ENCODE results near the gene LTC4S.

DNA sequence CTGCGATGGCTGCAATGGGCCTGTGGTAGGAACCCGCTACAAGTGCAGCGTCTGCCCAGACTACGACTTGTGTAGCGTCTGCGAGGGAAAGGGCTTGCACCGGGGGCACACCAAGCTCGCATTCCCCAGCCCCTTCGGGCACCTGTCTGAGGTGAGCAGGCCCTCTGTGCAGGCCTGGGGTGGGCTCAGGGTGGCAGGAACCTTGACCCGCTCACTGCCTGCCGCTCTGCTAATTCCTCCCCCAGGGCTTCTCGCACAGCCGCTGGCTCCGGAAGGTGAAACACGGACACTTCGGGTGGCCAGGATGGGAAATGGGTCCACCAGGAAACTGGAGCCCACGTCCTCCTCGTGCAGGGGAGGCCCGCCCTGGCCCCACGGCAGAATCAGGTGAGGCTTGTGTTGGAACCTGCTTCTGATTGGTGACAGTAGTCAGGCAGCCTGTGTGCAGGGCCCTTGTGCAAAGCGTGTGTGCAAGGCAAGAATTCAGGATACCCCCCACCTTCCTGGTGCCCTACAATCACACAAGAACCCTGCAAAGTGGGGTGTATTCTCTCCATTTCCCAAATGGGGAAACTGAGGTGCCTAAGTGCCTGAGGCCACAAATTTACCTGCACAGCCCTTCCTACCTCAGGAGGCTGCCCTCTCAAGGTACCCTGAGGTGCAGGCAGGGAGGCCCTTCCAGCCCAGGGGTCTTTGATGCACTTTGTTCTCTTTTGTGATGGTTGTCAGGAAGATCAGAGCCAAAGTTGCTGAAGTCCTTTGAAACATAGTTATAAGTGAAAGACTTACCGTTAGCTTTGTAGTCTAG, 30.4 kb downstream of the LTC4S start:
- TF ChIP-seq, protein P1, sequence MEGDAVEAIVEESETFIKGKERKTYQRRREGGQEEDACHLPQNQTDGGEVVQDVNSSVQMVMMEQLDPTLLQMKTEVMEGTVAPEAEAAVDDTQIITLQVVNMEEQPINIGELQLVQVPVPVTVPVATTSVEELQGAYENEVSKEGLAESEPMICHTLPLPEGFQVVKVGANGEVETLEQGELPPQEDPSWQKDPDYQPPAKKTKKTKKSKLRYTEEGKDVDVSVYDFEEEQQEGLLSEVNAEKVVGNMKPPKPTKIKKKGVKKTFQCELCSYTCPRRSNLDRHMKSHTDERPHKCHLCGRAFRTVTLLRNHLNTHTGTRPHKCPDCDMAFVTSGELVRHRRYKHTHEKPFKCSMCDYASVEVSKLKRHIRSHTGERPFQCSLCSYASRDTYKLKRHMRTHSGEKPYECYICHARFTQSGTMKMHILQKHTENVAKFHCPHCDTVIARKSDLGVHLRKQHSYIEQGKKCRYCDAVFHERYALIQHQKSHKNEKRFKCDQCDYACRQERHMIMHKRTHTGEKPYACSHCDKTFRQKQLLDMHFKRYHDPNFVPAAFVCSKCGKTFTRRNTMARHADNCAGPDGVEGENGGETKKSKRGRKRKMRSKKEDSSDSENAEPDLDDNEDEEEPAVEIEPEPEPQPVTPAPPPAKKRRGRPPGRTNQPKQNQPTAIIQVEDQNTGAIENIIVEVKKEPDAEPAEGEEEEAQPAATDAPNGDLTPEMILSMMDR (conservative IDR thresholded peaks at IDR 0.05; ENCODE audit: low read depth in 2 of 2): no peak
- TF ChIP-seq EZH2 (IDR thresholded peaks at IDR 0.05; ENCODE audit: low read depth, unreplicated experiment) (no peak), POLR2AphosphoS5 (IDR thresholded peaks at IDR 0.05; ENCODE audit: low read depth) (no peak), EZH2phosphoT487 (IDR thresholded peaks at IDR 0.05; ENCODE audit: unreplicated experiment) (no peak), ZNF114 (CRISPR knock-in tag; IDR thresholded peaks at IDR 0.05) (no peak), JUNB (IDR thresholded peaks at IDR 0.05; ENCODE audit: unreplicated experiment) (no peak), CREB1 (CRISPR knock-in tag; IDR thresholded peaks at IDR 0.05; ENCODE audit: low read depth) (no peak)
- TF ChIP-seq, protein P2, sequence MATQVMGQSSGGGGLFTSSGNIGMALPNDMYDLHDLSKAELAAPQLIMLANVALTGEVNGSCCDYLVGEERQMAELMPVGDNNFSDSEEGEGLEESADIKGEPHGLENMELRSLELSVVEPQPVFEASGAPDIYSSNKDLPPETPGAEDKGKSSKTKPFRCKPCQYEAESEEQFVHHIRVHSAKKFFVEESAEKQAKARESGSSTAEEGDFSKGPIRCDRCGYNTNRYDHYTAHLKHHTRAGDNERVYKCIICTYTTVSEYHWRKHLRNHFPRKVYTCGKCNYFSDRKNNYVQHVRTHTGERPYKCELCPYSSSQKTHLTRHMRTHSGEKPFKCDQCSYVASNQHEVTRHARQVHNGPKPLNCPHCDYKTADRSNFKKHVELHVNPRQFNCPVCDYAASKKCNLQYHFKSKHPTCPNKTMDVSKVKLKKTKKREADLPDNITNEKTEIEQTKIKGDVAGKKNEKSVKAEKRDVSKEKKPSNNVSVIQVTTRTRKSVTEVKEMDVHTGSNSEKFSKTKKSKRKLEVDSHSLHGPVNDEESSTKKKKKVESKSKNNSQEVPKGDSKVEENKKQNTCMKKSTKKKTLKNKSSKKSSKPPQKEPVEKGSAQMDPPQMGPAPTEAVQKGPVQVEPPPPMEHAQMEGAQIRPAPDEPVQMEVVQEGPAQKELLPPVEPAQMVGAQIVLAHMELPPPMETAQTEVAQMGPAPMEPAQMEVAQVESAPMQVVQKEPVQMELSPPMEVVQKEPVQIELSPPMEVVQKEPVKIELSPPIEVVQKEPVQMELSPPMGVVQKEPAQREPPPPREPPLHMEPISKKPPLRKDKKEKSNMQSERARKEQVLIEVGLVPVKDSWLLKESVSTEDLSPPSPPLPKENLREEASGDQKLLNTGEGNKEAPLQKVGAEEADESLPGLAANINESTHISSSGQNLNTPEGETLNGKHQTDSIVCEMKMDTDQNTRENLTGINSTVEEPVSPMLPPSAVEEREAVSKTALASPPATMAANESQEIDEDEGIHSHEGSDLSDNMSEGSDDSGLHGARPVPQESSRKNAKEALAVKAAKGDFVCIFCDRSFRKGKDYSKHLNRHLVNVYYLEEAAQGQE (IDR thresholded peaks at IDR 0.05; ENCODE audit: unreplicated experiment): no peak
- TF ChIP-seq, protein P3, sequence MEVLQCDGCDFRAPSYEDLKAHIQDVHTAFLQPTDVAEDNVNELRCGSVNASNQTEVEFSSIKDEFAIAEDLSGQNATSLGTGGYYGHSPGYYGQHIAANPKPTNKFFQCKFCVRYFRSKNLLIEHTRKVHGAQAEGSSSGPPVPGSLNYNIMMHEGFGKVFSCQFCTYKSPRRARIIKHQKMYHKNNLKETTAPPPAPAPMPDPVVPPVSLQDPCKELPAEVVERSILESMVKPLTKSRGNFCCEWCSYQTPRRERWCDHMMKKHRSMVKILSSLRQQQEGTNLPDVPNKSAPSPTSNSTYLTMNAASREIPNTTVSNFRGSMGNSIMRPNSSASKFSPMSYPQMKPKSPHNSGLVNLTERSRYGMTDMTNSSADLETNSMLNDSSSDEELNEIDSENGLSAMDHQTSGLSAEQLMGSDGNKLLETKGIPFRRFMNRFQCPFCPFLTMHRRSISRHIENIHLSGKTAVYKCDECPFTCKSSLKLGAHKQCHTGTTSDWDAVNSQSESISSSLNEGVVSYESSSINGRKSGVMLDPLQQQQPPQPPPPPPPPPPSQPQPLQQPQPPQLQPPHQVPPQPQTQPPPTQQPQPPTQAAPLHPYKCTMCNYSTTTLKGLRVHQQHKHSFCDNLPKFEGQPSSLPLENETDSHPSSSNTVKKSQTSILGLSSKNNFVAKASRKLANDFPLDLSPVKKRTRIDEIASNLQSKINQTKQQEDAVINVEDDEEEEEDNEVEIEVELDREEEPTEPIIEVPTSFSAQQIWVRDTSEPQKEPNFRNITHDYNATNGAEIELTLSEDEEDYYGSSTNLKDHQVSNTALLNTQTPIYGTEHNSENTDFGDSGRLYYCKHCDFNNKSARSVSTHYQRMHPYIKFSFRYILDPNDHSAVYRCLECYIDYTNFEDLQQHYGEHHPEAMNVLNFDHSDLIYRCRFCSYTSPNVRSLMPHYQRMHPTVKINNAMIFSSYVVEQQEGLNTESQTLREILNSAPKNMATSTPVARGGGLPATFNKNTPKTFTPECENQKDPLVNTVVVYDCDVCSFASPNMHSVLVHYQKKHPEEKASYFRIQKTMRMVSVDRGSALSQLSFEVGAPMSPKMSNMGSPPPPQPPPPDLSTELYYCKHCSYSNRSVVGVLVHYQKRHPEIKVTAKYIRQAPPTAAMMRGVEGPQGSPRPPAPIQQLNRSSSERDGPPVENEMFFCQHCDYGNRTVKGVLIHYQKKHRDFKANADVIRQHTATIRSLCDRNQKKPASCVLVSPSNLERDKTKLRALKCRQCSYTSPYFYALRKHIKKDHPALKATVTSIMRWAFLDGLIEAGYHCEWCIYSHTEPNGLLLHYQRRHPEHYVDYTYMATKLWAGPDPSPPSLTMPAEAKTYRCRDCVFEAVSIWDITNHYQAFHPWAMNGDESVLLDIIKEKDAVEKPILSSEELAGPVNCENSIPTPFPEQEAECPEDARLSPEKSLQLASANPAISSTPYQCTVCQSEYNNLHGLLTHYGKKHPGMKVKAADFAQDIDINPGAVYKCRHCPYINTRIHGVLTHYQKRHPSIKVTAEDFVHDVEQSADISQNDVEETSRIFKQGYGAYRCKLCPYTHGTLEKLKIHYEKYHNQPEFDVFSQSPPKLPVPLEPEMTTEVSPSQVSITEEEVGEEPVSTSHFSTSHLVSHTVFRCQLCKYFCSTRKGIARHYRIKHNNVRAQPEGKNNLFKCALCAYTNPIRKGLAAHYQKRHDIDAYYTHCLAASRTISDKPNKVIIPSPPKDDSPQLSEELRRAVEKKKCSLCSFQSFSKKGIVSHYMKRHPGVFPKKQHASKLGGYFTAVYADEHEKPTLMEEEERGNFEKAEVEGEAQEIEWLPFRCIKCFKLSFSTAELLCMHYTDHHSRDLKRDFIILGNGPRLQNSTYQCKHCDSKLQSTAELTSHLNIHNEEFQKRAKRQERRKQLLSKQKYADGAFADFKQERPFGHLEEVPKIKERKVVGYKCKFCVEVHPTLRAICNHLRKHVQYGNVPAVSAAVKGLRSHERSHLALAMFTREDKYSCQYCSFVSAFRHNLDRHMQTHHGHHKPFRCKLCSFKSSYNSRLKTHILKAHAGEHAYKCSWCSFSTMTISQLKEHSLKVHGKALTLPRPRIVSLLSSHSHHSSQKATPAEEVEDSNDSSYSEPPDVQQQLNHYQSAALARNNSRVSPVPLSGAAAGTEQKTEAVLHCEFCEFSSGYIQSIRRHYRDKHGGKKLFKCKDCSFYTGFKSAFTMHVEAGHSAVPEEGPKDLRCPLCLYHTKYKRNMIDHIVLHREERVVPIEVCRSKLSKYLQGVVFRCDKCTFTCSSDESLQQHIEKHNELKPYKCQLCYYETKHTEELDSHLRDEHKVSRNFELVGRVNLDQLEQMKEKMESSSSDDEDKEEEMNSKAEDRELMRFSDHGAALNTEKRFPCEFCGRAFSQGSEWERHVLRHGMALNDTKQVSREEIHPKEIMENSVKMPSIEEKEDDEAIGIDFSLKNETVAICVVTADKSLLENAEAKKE (CRISPR knock-in tag; IDR thresholded peaks at IDR 0.05): no peak
